Sigmoid colon (tissue), 3 donors: ENCODE measurements around the gene CTDP1.

Experiments used
- CTCF ChIP-seq, 4 experiments: fragments of 450-650 bp in 3 of 4; fragments of 200-600 bp in 1 of 4; IDR thresholded peaks; one replicate each; pipeline ENCODE4 v1.5.1; 2016 to 2019; ENCODE audit warnings: antibody characterized with exemption in 4 of 4, mild to moderate bottlenecking in 3 of 4, moderate library complexity in 2 of 4
- POLR2A ChIP-seq, 2 donors: fragments of 450-650 bp; IDR thresholded peaks; one replicate each; pipeline ENCODE4 v1.6.1; 2016; ENCODE audit warnings: antibody characterized with exemption in 2 of 2, mild to moderate bottlenecking in 2 of 2, moderate library complexity in 2 of 2

GRCh38 chr18:79724299-79725080, 44.9 kb downstream of the CTDP1 start:
- TF ChIP-seq CTCF (IDR thresholded peaks at IDR 0.05) (no peak), POLR2A (IDR thresholded peaks at IDR 0.05) (no peak)
